GM12864 (cell line): ENCODE measurements around the gene CLN5.
A peak's percentile ranks its signal among the peaks of the same experiment; 100 is the strongest.

Source experiments
- DNase-seq: peaks from one replicate; pipeline ENCODE4 v3.0.0-alpha.2; 2011; ENCODE audit warnings: low read depth
- H3K4me3 ChIP-seq: 2 replicates; pipeline ENCODE4 v1.5.1; 2011; ENCODE audit warnings: mild to moderate bottlenecking, low read depth, low read length, control low read depth
- CTCF ChIP-seq: IDR thresholded peaks from 2 replicates; pipeline ENCODE4 v1.5.1; 2011; ENCODE audit warnings: low read depth, mild to moderate bottlenecking, moderate library complexity, low read length, control low read depth, inconsistent platforms; ENCODE audit errors: missing control alignments

Gene CLN5

GRCh38 chr13:77016888-77017623, 25.2 kb downstream of the CLN5 start:
- no peak for TF ChIP-seq CTCF
- no peak overlapping the region for H3K4me3 ChIP-seq
- no peak for DNase-seq

- no peak overlapping the region for H3K4me3 ChIP-seq
- no peak for TF ChIP-seq CTCF
- DNase-seq, result no peak
These were observed 27.9 kb downstream of the CLN5 start for GRCh38 chr13:77019756-77020155.

GRCh38 chr13:77022341-77022740, 30.5 kb downstream of the CLN5 start:
- DNase-seq, result no peak
- no peak for TF ChIP-seq CTCF
- H3K4me3 ChIP-seq, result no peak overlapping the region

GRCh38 chr13:77026255-77026860, 34.5 kb downstream of the CLN5 start:
- peak; percentile 40 for DNase-seq
- peak overlapping the region; percentile 94 for H3K4me3 ChIP-seq
- TF ChIP-seq CTCF, result no peak

- DNase-seq, result peak; percentile 40
- peak within 1 kb of the TSS; percentile 94 for H3K4me3 ChIP-seq
- TF ChIP-seq CTCF, result no peak
These were observed 35.2 kb downstream of the CLN5 start, which contains the start of gene FBXL3 for GRCh38 chr13:77026861-77027621. Gene FBXL3 (minus strand): TSS chr13:77027159. CDS start chr13:77021860, 5,299 bp downstream.

- TF ChIP-seq CTCF, result no peak
- H3K4me3 ChIP-seq, result no peak overlapping the region
- DNase-seq, result no peak
These were observed 36.3 kb downstream of the CLN5 start for GRCh38 chr13:77028202-77028601.
